Tibial nerve (tissue), 4 donors: ENCODE measurements around the gene SSPN. TPM values are rescaled to one million over a fixed set of nuclear protein-coding genes. Genes with fewer than 3 reads are reported as not detected.

Experiments
- DNase-seq, 2 donors: peaks; one replicate each; pipeline ENCODE4 v3.0.0-alpha.2; 2019; ENCODE audit warnings: low spot score in 2 of 2
- H3K27ac ChIP-seq, 4 donors: fragments of 200-600 bp; sonication (generic) in 3 of 4; one replicate each; pipeline ENCODE4 v1.5.1; 2017 to 2019; ENCODE audit warnings: mild to moderate bottlenecking in 1 of 4
- H3K27me3 ChIP-seq, 2 donors: fragments of 200-600 bp; sonication (generic) in 1 of 2; one replicate each; pipeline versions ENCODE4 v1.5.1 to v1.6.0; 2017 to 2019
- H3K36me3 ChIP-seq, 3 donors: fragments of 200-600 bp; sonication (generic); one replicate each; pipeline ENCODE4 v1.5.1; 2018 to 2019
- H3K4me1 ChIP-seq, 4 donors: fragments of 200-600 bp; sonication (generic) in 3 of 4; one replicate each; pipeline ENCODE4 v1.5.1; 2017 to 2019
- H3K4me3 ChIP-seq, 4 donors: fragments of 200-600 bp; sonication (generic) in 3 of 4; one replicate each; pipeline ENCODE4 v1.5.1; 2017 to 2019; ENCODE audit warnings: mild to moderate bottlenecking in 1 of 4, moderate library complexity in 1 of 4
- H3K9me3 ChIP-seq, 4 donors: fragments of 200-600 bp; sonication (generic) in 3 of 4; one replicate each; pipeline ENCODE4 v1.5.1; 2017 to 2019
- EP300 ChIP-seq, 2 donors: sonication (generic); formaldehyde crosslinking; IDR thresholded peaks; one replicate each; pipeline ENCODE4 v1.6.1; 2017; ENCODE audit warnings: antibody characterized with exemption in 2 of 2, mild to moderate bottlenecking in 1 of 2
- POLR2A ChIP-seq, 2 donors: fragments of 450-650 bp; IDR thresholded peaks; one replicate each; pipeline ENCODE4 v1.6.1; 2017; ENCODE audit warnings: antibody characterized with exemption in 2 of 2, mild to moderate bottlenecking in 2 of 2, moderate library complexity in 2 of 2
- WGBS, 2 donors: methylation state at CpG; one replicate each; pipeline ENCODE4 v1.1.5; 2018; 5-methylcytosine and 5-hydroxymethylcytosine counted together
- total RNA-seq, 4 donors: library from RNA; depleted of rRNA; stranded (reverse); fragments of >200 nt; gene quantifications; one replicate each; pipeline ENCODE4 v1.1.0, GENCODE V29; 2016
- TF ChIP-seq, protein P1 (sequence below), 5 experiments: fragments of 200-600 bp in 3 of 5; fragments of 450-650 bp in 2 of 5; sonication (generic) in 3 of 5; IDR thresholded peaks; one replicate each; pipeline ENCODE4 v1.5.1; 2016 to 2019; ENCODE audit warnings: antibody characterized with exemption in 5 of 5, mild to moderate bottlenecking in 3 of 5, moderate library complexity in 2 of 5

The SSPN gene
- total RNA-seq, 4 donors from 2014 or later, result 19.2 to 54.4 (median 45.2) TPM

DNA sequence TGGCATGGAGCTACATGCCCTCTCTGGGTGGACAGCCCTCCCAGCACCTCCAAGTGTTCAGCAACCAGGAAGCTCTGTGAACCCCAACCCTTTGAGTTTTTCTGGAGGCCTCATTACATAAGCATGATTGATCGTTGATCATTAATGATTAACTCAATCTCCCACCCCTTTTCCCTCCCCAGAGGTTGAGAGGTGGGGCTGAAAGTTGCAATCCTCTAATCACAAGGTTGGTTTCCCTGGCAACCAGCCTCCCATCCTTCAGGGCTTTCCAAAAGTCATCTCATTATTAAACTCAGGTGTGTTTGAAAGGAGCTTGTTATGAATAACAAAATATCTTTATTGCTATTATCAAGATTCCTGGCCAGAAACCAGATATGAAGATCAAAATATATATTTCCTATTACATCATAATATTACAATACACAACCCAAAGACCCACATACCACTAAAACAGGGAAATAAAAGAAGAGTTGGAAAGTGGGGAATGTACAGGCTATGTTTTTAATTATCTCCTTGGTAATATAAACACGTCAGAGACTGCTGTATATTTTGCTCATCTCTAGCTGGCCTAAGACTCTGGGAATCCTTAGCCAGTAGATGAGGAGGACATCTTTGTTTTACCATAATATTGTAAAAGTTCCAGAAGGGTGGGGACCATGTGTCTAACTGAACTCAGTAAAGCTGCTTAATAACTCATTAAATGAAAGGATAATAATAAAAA lies 73.6 kb downstream of the SSPN start:
- Histone ChIP-seq H3K9me3 (no peaks in the 10 kb centered on the region), H3K27ac (no peak overlapping the region), H3K4me3 (no peak overlapping the region), H3K27me3 (no peaks in the 10 kb centered on the region), H3K4me1 (peaks cover 0 to 30% (median 13%) of the 10 kb centered on the region in 4 donors), H3K36me3 (no peaks in the 10 kb centered on the region)
- no peak for DNase-seq
- TF ChIP-seq POLR2A (IDR thresholded peaks at IDR 0.05), result no peak
- TF ChIP-seq, protein P1, sequence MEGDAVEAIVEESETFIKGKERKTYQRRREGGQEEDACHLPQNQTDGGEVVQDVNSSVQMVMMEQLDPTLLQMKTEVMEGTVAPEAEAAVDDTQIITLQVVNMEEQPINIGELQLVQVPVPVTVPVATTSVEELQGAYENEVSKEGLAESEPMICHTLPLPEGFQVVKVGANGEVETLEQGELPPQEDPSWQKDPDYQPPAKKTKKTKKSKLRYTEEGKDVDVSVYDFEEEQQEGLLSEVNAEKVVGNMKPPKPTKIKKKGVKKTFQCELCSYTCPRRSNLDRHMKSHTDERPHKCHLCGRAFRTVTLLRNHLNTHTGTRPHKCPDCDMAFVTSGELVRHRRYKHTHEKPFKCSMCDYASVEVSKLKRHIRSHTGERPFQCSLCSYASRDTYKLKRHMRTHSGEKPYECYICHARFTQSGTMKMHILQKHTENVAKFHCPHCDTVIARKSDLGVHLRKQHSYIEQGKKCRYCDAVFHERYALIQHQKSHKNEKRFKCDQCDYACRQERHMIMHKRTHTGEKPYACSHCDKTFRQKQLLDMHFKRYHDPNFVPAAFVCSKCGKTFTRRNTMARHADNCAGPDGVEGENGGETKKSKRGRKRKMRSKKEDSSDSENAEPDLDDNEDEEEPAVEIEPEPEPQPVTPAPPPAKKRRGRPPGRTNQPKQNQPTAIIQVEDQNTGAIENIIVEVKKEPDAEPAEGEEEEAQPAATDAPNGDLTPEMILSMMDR (IDR thresholded peaks at IDR 0.05), result no peak
- no peak for TF ChIP-seq EP300 (IDR thresholded peaks at IDR 0.05)
- WGBS, 2 donors, result 58 to 72% methylated on average over 2 of the region's 2 CpGs

DNA sequence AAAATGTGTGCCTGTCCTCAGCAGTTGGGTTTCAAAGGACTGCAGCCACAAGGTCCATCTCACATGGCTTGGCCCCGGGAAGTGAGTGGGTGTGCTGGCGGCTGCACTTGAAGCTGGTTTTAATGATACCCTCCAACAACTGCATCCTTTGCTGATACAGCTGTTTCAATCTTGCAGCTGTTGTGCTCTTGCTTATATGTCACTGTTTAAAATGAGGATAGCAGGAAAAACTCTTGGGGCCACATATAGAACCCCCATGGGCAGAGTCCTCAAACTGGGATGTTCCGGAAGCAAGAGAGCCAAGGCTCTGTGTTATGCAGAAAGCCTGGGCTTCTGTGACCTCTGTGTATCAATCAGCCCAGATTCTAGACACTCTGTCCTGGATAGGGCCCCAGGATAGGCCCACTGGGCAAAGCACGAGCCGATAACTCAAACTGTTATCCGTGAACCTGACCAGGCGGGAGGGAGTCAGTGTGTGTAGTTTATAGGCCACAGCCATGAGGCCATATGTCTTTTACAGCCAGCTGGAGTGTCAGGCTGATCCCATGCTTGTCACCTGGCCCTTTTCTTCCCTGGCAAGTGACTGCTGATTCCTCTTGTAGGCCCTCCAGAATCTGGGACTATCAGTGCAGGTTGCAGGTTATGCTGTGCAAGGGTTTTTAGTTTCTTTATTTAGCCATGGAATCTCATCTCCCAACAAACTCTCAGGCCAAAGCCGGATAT lies 74.3 kb downstream of the SSPN start:
- Histone ChIP-seq H3K27me3 (no peaks in the 10 kb centered on the region), H3K27ac (no peak overlapping the region), H3K36me3 (no peaks in the 10 kb centered on the region), H3K9me3 (no peaks in the 10 kb centered on the region), H3K4me1 (peaks cover 0 to 37% (median 18%) of the 10 kb centered on the region in 4 donors), H3K4me3 (no peak overlapping the region)
- WGBS, 2 donors, result 77 to 78% methylated on average over 8 of the region's 8 CpGs
- TF ChIP-seq EP300 (IDR thresholded peaks at IDR 0.05), result no peak
- no peak for TF ChIP-seq POLR2A (IDR thresholded peaks at IDR 0.05)
- TF ChIP-seq, protein P1 (IDR thresholded peaks at IDR 0.05), result no peak
- DNase-seq, result no peak

DNA sequence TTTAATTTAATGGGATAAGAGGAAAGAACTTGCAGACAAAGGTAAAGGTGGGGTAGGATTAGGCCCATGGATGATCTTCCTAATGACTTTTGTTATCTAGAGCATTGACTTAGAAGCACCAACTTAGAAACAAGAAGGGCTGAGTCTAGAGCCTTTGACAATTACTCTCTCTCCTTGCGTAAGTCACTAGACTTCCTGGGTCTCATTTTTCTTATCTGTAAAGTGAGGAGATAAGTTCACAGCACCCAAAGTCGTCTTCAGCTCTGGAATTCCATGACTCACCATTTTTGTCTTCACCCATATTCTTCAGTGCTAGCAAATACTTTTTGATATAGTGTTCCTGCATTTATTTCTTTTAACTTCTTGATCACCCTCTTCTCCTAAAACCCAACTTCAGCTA lies 75.7 kb downstream of the SSPN start:
- Histone ChIP-seq H3K36me3 (no peaks in the 10 kb centered on the region), H3K27me3 (no peaks in the 10 kb centered on the region), H3K9me3 (no peaks in the 10 kb centered on the region), H3K4me3 (no peak overlapping the region), H3K4me1 (peaks cover 0 to 46% (median 24%) of the 10 kb centered on the region in 4 donors), H3K27ac (no peak overlapping the region)
- TF ChIP-seq, protein P1 (IDR thresholded peaks at IDR 0.05), result no peak
- TF ChIP-seq POLR2A (IDR thresholded peaks at IDR 0.05) (no peak), EP300 (IDR thresholded peaks at IDR 0.05) (no peak)
- DNase-seq, result no peak
- WGBS, 2 donors, result 71 to 84% methylated on average over 2 of the region's 2 CpGs

DNA sequence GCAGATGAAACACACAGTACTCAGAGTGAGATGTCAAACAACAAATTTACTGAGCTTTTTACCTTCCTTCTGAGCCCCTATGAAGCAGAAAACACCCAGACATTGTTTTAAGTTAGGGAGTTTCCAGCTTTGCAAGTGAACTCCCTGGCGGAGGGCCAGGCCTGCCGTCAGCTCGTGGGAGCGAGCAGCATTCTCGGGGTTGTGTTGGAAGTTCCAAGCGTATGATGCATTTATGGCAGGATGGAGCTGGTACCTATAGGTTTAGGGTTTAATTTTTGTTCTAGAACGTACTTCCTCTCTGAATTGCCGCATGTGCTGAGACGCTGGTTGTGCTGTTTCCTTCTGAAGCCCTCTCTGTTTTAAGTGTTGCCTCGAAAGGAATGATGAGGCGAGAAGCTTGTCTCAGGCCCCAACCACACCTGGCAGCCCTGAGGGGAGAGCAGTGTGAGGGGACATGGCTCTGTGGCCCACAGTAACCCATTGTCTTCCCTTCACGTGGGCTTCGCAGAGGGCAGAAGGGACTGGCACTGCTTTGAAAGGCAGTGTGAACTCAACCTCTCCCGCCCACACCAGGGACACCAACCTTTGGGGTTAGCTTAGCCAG lies 76.6 kb downstream of the SSPN start:
- no peak for TF ChIP-seq POLR2A (IDR thresholded peaks at IDR 0.05)
- TF ChIP-seq, protein P1 (IDR thresholded peaks at IDR 0.05), result no peak
- TF ChIP-seq EP300 (IDR thresholded peaks at IDR 0.05), result peak in 1 of 2 donors; percentile 21
- peak; percentile 66 to 75 for DNase-seq
- no peak overlapping the region for H3K4me3 ChIP-seq
- 35 to 39% methylated on average over 14 of the region's 14 CpGs for WGBS, 2 donors
- H3K9me3 ChIP-seq, result no peaks in the 10 kb centered on the region
- peaks cover 0 to 46% (median 24%) of the 10 kb centered on the region in 4 donors for H3K4me1 ChIP-seq
- no peaks in the 10 kb centered on the region for H3K27me3 ChIP-seq
- no peaks in the 10 kb centered on the region for H3K36me3 ChIP-seq
- peak overlapping the region in 1 of 4 donors; percentile 60 for H3K27ac ChIP-seq

DNA sequence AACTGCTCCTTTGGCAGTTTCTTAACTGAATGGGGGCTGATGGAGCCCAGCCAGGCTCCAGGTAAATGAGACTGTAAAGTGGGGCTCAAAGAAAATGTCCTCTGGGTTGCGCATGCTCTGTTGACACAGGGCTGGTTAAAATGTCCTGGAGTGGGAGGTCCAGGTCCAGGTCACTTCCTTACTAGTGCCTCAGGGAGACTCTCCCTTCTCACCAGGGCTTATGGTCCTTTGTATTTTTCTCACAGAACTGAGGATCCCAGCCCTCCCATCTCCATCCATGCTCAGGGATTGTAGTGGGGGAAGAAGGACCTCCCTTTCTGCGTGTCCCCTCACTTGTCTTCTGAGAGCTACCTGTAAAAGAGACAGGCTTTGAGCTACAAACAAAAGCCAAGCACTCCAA lies 77.5 kb downstream of the SSPN start:
- WGBS, 2 donors, result 62 to 100% methylated on average over 2 of the region's 2 CpGs
- Histone ChIP-seq H3K27me3 (no peaks in the 10 kb centered on the region), H3K9me3 (no peaks in the 10 kb centered on the region), H3K27ac (no peak overlapping the region), H3K4me3 (no peak overlapping the region), H3K36me3 (no peaks in the 10 kb centered on the region), H3K4me1 (peaks cover 0 to 46% (median 24%) of the 10 kb centered on the region in 4 donors)
- no peak for DNase-seq
- TF ChIP-seq, protein P1 (IDR thresholded peaks at IDR 0.05), result no peak
- TF ChIP-seq EP300 (IDR thresholded peaks at IDR 0.05), result no peak
- TF ChIP-seq POLR2A (IDR thresholded peaks at IDR 0.05), result no peak
